Measurements from ENCODE around the gene LYZ. TPM values are rescaled to one million over a fixed set of nuclear protein-coding genes. Genes with fewer than 3 reads are reported as not detected.

Gene LYZ
- total and polyA plus RNA-seq, 2 donors (not counting 3 experiments of a cell fraction or from before 2014, with no cell fraction given), result not detected

DNA sequence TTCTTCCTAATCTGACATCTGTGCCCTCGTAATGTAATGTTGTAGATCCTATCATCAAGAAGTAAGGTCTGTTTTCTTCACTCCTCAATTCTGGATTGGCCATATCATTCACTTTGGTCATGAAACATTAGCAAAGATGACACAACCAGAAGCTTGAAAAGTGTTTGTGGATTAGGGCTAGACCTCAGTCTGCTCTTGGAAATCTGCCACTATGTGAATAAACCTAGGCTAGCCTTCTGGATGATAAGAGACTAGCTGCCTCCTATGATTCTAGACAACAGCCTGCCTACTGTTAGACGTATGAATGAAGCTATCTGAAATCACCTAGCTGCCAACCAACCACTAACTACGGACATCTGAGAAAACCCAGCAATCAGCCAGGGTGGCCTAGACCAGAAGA, 38.7 kb upstream of the LYZ start:
- H3K79me2 ChIP-seq (ENCODE audit: control insufficient read depth, insufficient read depth, low read length), result no peaks in the 10 kb centered on the region
- POLR2A ChIA-PET, result no interaction called here
- FAIRE-seq (no peak), DNase-seq (ENCODE audit: low read depth, low spot score) (no peak)
- no peak overlapping the region for H2AFZ ChIP-seq (ENCODE audit: low read depth, low read length)
- no peaks in the 10 kb centered on the region for H3K9me1 ChIP-seq (replicated peaks; ENCODE audit: control insufficient read depth, extremely low read depth, insufficient read depth, low read length)
- H3K4me3 ChIP-seq (replicated peaks in 1 of 3; ENCODE audit: insufficient read depth in 1 of 3, low read depth in 1 of 3, low read length in 3 of 3), result no peak overlapping the region
- H3K9ac ChIP-seq (replicated peaks; ENCODE audit: extremely low read depth, insufficient read depth, low read length), result no peak overlapping the region
- H4K20me1 ChIP-seq (replicated peaks; ENCODE audit: control insufficient read depth, extremely low read depth, insufficient read depth, low read length), result no peaks in the 10 kb centered on the region
- TF ChIP-seq, protein P1, sequence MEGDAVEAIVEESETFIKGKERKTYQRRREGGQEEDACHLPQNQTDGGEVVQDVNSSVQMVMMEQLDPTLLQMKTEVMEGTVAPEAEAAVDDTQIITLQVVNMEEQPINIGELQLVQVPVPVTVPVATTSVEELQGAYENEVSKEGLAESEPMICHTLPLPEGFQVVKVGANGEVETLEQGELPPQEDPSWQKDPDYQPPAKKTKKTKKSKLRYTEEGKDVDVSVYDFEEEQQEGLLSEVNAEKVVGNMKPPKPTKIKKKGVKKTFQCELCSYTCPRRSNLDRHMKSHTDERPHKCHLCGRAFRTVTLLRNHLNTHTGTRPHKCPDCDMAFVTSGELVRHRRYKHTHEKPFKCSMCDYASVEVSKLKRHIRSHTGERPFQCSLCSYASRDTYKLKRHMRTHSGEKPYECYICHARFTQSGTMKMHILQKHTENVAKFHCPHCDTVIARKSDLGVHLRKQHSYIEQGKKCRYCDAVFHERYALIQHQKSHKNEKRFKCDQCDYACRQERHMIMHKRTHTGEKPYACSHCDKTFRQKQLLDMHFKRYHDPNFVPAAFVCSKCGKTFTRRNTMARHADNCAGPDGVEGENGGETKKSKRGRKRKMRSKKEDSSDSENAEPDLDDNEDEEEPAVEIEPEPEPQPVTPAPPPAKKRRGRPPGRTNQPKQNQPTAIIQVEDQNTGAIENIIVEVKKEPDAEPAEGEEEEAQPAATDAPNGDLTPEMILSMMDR (IDR thresholded peaks at IDR 0.05; ENCODE audit: extremely low read depth in 1 of 2, insufficient read depth in 1 of 2, low read depth in 1 of 2, low read length in 2 of 2), result no peak
- TF ChIP-seq FOS (IDR thresholded peaks at IDR 0.05; ENCODE audit: borderline replicate concordance, insufficient read depth, low read length) (no peak), POLR2AphosphoS5 (IDR thresholded peaks at IDR 0.05; ENCODE audit: insufficient read depth, low read depth, low read length) (no peak), GATA2 (IDR thresholded peaks at IDR 0.05; ENCODE audit: insufficient read depth, insufficient read length, low read depth, low read length) (no peak), MYC (IDR thresholded peaks at IDR 0.05; ENCODE audit: low read depth, low read length) (no peak), JUN (IDR thresholded peaks at IDR 0.05; ENCODE audit: borderline replicate concordance, insufficient read depth, insufficient read length, low read depth) (no peak), POLR2A (IDR thresholded peaks at IDR 0.05; ENCODE audit: low read depth, low read length) (no peak), EZH2 (IDR thresholded peaks at IDR 0.05; ENCODE audit: borderline replicate concordance, low read depth, low read length, severe bottlenecking) (no peak)
- TF ChIP-seq, protein P2, sequence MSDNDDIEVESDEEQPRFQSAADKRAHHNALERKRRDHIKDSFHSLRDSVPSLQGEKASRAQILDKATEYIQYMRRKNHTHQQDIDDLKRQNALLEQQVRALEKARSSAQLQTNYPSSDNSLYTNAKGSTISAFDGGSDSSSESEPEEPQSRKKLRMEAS (IDR thresholded peaks at IDR 0.05; ENCODE audit: insufficient read depth, insufficient read length), result no peak
- H3K36me3 ChIP-seq (ENCODE audit: control insufficient read depth in 2 of 2, extremely low read depth in 1 of 2, insufficient read depth in 2 of 2, low read length in 2 of 2), result no peaks in the 10 kb centered on the region
- dilution Hi-C loops (cut with MboI; ENCODE audit: extremely low pct_ligation_motif_present, low sequenced_read_pairs) (no loop called here), intact Hi-C loops (cut with micrococcal nuclease) (no loop called here)
- H3K4me2 ChIP-seq (ENCODE audit: insufficient read depth, low read length), result no peak overlapping the region
- peaks cover 0 to 2% of the 10 kb centered on the region in 2 experiments for H3K27me3 ChIP-seq (ENCODE audit: control insufficient read depth in 2 of 2, insufficient read depth in 2 of 2, low read length in 2 of 2)
- H3K27ac ChIP-seq (ENCODE audit: insufficient read depth, low read depth, low read length), result no peak overlapping the region
- CTCF ChIA-PET, result no interaction called here
- H3K4me1 ChIP-seq (ENCODE audit: control insufficient read depth, extremely low read depth, insufficient read depth, low read length), result no peaks in the 10 kb centered on the region
- H3K9me3 ChIP-seq (replicated peaks; ENCODE audit: control insufficient read depth, insufficient read depth, low read length), result no peaks in the 10 kb centered on the region
- no TSS peak for BruUV-seq (replicated peaks)
